Measurements from ENCODE around the gene SLC35F6. TPM values are rescaled to one million over a fixed set of nuclear protein-coding genes. Genes with fewer than 3 reads are reported as not detected.

Gene SLC35F6
- total and polyA plus RNA-seq, 12 donors, result 13.2 to 36.2 (median 21.3) TPM

DNA sequence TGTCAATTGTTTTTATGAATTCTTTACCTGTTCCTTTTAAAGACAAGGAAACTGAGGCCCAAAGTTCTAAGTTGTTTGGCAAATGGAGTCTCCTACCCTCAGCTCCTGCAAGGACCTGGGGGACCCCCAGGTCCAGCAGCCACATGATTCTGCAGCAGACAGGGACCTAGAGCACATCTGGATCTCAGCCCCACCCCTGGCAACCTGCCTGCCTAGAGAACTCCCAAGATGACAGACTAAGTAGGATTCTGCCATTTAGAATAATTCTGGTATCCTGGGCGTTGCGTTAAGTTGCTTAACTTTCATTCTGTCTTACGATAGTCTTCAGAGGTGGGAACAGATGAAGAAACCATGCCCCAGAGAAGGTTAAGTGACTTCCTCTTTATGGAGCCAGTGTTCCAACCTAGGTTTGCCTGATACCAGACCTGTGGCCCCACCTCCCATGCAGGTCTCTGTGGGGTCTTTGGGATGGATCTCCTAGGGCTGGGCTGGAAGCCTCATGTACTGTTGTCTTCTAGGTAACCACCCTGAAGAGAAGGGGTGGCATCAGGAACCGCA, 16.2 kb downstream of the SLC35F6 start:
- intact Hi-C loops (cut with DNase I), result loop anchor here in 1 of 10 donors (10.0 kb wide), 1 partner anchor 425 kb away; no protein-coding TSS in a partner anchor
- Histone ChIP-seq H3K9me3 (no peaks in the 10 kb centered on the region), H3K27ac (no peak overlapping the region), H3K4me1 (peaks cover 0 to 6% (median 3%) of the 10 kb centered on the region in 9 donors), H3K4me3 (no peak overlapping the region), H3K36me3 (peaks cover 0 to 65% (median 47%) of the 10 kb centered on the region in 9 donors), H3K27me3 (no peaks in the 10 kb centered on the region)
- WGBS, 2 donors, result 95% methylated on average over 4 of the region's 4 CpGs
- TF ChIP-seq, protein P1, sequence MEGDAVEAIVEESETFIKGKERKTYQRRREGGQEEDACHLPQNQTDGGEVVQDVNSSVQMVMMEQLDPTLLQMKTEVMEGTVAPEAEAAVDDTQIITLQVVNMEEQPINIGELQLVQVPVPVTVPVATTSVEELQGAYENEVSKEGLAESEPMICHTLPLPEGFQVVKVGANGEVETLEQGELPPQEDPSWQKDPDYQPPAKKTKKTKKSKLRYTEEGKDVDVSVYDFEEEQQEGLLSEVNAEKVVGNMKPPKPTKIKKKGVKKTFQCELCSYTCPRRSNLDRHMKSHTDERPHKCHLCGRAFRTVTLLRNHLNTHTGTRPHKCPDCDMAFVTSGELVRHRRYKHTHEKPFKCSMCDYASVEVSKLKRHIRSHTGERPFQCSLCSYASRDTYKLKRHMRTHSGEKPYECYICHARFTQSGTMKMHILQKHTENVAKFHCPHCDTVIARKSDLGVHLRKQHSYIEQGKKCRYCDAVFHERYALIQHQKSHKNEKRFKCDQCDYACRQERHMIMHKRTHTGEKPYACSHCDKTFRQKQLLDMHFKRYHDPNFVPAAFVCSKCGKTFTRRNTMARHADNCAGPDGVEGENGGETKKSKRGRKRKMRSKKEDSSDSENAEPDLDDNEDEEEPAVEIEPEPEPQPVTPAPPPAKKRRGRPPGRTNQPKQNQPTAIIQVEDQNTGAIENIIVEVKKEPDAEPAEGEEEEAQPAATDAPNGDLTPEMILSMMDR (IDR thresholded peaks at IDR 0.05), result no peak
- no peak for ATAC-seq
- no peak for DNase-seq

DNA sequence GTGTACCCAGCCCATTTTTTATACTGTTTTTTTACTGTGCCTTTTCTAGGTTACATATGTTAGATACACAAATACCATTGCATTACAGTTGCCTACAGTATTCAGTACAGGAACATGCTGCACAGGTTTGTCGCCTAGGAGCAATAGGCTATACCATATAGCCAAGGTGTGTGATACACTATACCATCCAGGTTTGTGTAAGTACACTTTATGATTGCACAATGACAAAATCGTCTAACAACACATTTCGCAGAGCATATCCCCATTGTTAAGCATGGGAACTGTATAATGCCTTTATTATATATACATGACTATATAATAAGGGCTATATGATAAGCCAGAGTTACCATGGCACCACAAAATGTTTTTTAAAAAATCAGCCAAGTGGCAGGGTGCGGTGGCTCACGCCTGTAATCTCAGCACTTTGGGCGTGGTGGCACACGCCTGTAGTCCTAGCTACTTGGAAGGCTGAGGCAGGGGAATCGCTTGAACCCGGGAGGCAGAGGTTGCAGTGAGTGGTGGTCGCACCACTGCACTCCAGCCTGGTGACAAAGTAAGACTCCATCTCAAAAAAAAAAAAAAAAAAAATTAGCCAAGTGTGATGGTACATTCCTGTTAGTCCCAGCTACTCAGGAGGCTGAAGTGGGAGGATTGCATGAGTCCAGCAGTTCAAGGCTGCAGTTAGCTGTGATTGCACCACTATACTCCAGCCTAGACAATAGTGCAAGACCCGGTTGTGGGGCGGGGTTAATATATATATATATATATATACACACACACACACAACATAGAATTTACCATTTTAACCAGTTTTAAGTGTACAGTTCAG, 19.0 kb downstream of the SLC35F6 start:
- ATAC-seq (no peak), DNase-seq (no peak)
- WGBS, 2 donors, result 89% methylated on average over 12 of the region's 12 CpGs
- intact Hi-C loops (cut with DNase I), result loop anchor here in 1 of 10 donors (10.0 kb wide), 1 partner anchor 422 kb away; no protein-coding TSS in a partner anchor
- H3K9me3 ChIP-seq, result no peaks in the 10 kb centered on the region
- H3K27ac ChIP-seq, result no peak overlapping the region
- peaks cover 0 to 37% (median 24%) of the 10 kb centered on the region in 9 donors for H3K36me3 ChIP-seq
- peaks cover 0 to 6% (median 0%) of the 10 kb centered on the region in 7 donors for H3K27me3 ChIP-seq
- no peak overlapping the region for H3K4me3 ChIP-seq
- peaks cover 0 to 18% (median 12%) of the 10 kb centered on the region in 9 donors for H3K4me1 ChIP-seq
- TF ChIP-seq, protein P1 (IDR thresholded peaks at IDR 0.05), result no peak

DNA sequence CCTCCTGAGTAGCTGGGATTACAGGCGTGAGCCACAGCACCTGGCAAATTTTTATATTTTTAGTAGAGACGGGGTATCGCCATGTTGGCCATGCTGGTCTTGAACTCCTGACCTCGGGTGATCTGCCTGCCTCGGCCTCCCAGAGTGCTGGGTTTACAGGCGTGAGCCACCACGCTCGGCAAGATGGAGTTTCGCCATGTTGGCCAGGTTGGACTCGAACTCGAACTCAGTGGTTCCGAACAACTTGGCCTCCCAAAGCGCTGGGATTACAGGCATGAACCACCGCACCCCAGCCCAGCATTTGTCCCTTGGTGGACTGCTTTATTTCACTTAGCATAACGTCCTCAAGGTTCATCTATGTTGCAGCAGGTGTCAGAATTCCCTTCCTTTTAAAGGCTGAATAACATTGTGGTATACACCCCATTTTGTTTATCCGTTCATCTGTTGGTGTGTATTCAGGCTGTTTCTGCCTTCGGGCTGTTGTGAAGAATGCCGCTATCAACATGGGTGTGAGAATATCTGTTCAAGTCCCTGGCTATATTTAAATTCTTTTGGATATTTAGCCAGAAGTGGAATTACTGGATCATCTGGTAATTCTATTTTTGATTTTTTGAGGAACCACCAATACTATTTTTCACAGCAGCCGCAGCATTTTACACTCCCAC, 20.6 kb downstream of the SLC35F6 start:
- TF ChIP-seq, protein P1 (IDR thresholded peaks at IDR 0.05), result no peak
- Histone ChIP-seq H3K9me3 (no peaks in the 10 kb centered on the region), H3K27ac (no peak overlapping the region), H3K4me3 (peak overlapping the region in 5 of 10 donors; percentile 63 to 76 (median 71)), H3K36me3 (peaks cover 0 to 21% (median 10%) of the 10 kb centered on the region in 9 donors), H3K27me3 (peaks cover 0 to 6% (median 0%) of the 10 kb centered on the region in 7 donors), H3K4me1 (peaks cover 0 to 18% (median 12%) of the 10 kb centered on the region in 9 donors)
- intact Hi-C loops (cut with DNase I), result loop anchor here in 1 of 10 donors (10.0 kb wide), 1 partner anchor 420 kb away; no protein-coding TSS in a partner anchor
- ATAC-seq (no peak), DNase-seq (no peak)
- WGBS, 2 donors, result 92 to 96% methylated on average over 19 of the region's 19 CpGs

All from heart right ventricle (tissue), 16 donors.